ENCODE results near the gene GRPEL2.

The GRPEL2 gene

DNA sequence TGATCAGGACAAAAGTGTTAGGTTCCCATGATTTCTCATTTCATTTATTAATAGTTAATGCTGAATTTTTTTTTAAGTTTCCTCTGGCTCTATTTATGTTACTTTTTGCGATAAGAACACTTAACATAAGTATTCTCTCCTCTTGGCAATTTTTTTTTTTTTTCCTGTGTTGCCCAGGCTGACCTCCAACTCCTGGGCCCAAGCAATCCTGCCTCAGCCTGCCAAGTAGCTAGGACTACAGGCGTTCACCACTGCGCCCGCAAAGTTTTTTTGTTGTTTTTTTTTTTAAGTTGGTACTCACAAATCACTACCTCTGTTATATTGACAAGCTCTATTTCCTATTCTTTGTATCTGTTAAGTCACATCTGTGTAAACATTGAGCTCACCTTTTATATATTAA is 6.9 kb downstream of the GRPEL2 start:
- Histone ChIP-seq H3K4me2 (ENCODE audit: low read length) (no peak overlapping the region), H2AFZ (ENCODE audit: low read depth, low read length) (no peak overlapping the region), H3K27ac (ENCODE audit: low read length) (no peak overlapping the region), H3K79me2 (ENCODE audit: low read length) (peaks cover 27% of the 10 kb centered on the region), H3K36me3 (replicated peaks; ENCODE audit: low read depth, low read length) (peaks cover 57% of the 10 kb centered on the region), H3K4me1 (ENCODE audit: low read length) (peaks cover 6% of the 10 kb centered on the region; the same call in 1 of the 2 replicates), H3K4me3 (ENCODE audit: low read length) (no peak overlapping the region), H4K20me1 (ENCODE audit: insufficient read depth, low read length) (no peaks in the 10 kb centered on the region), H3K27me3 (ENCODE audit: low read depth, low read length) (no peaks in the 10 kb centered on the region), H3K9ac (ENCODE audit: low read length) (no peak overlapping the region), H3K9me3 (ENCODE audit: insufficient read depth, low read length) (no peaks in the 10 kb centered on the region)
- TF ChIP-seq EZH2phosphoT487 (IDR thresholded peaks at IDR 0.05; ENCODE audit: low read depth), result no peak
- TF ChIP-seq, protein P1, sequence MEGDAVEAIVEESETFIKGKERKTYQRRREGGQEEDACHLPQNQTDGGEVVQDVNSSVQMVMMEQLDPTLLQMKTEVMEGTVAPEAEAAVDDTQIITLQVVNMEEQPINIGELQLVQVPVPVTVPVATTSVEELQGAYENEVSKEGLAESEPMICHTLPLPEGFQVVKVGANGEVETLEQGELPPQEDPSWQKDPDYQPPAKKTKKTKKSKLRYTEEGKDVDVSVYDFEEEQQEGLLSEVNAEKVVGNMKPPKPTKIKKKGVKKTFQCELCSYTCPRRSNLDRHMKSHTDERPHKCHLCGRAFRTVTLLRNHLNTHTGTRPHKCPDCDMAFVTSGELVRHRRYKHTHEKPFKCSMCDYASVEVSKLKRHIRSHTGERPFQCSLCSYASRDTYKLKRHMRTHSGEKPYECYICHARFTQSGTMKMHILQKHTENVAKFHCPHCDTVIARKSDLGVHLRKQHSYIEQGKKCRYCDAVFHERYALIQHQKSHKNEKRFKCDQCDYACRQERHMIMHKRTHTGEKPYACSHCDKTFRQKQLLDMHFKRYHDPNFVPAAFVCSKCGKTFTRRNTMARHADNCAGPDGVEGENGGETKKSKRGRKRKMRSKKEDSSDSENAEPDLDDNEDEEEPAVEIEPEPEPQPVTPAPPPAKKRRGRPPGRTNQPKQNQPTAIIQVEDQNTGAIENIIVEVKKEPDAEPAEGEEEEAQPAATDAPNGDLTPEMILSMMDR (IDR thresholded peaks at IDR 0.05; ENCODE audit: low read depth, low read length), result no peak

DNA sequence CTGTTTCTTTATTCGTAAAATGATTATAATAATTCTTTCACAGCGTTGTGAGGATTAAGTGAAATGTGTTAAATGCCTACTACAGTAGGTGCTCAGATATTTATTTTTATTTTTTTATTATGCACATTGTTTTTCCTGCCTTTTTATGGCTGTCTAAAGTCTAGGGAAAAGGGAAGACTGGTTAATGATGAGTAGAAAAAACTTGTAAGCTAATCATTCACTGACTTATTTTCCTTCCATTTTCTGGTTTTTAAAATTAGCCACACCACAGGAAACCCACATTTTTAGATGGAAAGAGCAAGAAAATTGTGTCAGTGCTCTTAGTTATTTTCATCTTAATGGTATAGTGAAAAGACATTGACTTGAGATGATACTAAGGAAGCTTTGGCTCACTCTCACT is 8.6 kb downstream of the GRPEL2 start:
- Histone ChIP-seq H4K20me1 (ENCODE audit: insufficient read depth, low read length) (no peaks in the 10 kb centered on the region), H3K9me3 (ENCODE audit: insufficient read depth, low read length) (no peaks in the 10 kb centered on the region), H3K27me3 (ENCODE audit: low read depth, low read length) (no peaks in the 10 kb centered on the region), H3K27ac (ENCODE audit: low read length) (no peak overlapping the region), H3K4me3 (ENCODE audit: low read length) (no peak overlapping the region), H2AFZ (ENCODE audit: low read depth, low read length) (no peak overlapping the region), H3K79me2 (ENCODE audit: low read length) (peaks cover 20% of the 10 kb centered on the region), H3K4me2 (ENCODE audit: low read length) (no peak overlapping the region), H3K4me1 (ENCODE audit: low read length) (peaks cover 9% of the 10 kb centered on the region; the same call in 1 of the 2 replicates), H3K9ac (ENCODE audit: low read length) (no peak overlapping the region), H3K36me3 (replicated peaks; ENCODE audit: low read depth, low read length) (peaks cover 40% of the 10 kb centered on the region)
- TF ChIP-seq, protein P1 (IDR thresholded peaks at IDR 0.05; ENCODE audit: low read depth, low read length), result no peak

DNA sequence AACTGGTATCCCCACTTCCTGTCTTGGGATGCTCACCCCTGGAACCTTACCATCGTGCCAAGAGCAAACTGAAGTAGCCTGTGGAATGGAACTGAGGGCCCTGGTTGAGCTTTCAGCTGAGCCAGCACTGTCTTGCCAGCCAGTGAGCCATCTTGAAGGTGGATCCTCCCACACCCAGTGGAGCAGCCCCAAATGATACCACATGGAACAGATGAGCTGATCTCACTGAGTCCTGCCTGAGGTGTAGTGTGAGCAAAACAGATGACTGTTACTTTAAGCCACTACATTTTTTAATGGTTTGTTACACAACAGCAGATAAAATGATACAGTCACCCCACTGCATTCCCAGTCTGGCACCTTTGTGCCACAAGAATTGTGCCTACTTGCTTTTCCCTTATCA is 10.4 kb downstream of the GRPEL2 start:
- Histone ChIP-seq H3K36me3 (replicated peaks; ENCODE audit: low read depth, low read length) (peaks cover 26% of the 10 kb centered on the region), H3K27me3 (ENCODE audit: low read depth, low read length) (no peaks in the 10 kb centered on the region), H3K4me2 (ENCODE audit: low read length) (no peak overlapping the region), H4K20me1 (ENCODE audit: insufficient read depth, low read length) (no peaks in the 10 kb centered on the region), H3K4me1 (ENCODE audit: low read length) (peaks cover 11% of the 10 kb centered on the region; the same call in 1 of the 2 replicates), H3K9ac (ENCODE audit: low read length) (no peak overlapping the region), H3K79me2 (ENCODE audit: low read length) (peaks cover 16% of the 10 kb centered on the region), H3K27ac (ENCODE audit: low read length) (no peak overlapping the region), H2AFZ (ENCODE audit: low read depth, low read length) (no peak overlapping the region), H3K9me3 (ENCODE audit: insufficient read depth, low read length) (no peaks in the 10 kb centered on the region), H3K4me3 (ENCODE audit: low read length) (no peak overlapping the region)
- TF ChIP-seq, protein P1 (IDR thresholded peaks at IDR 0.05; ENCODE audit: low read depth, low read length), result no peak
- TF ChIP-seq EZH2phosphoT487 (IDR thresholded peaks at IDR 0.05; ENCODE audit: low read depth), result no peak

DNA sequence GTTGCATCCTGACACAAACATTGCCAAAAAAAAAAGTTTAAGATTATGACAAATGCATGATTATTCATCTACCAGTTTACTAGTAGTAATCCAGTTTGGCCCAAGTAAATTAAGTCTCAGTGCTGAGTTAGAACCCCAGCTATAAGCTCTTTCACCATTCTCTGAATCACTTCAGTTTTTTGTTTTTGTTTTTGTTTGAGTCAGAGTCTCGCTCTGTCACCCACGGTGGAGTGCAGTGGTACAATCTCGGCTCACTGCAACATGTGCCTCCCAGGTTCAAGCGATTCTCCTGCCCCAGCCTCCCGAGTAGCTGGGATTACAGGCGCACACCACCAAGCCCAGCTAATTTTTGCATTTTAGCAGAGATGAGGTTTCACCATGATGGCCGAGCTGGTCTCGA is 11.1 kb downstream of the GRPEL2 start:
- H3K9ac ChIP-seq (ENCODE audit: low read length), result no peak overlapping the region
- H3K4me1 ChIP-seq (ENCODE audit: low read length), result peaks cover 11% of the 10 kb centered on the region; the same call in 1 of the 2 replicates
- H2AFZ ChIP-seq (ENCODE audit: low read depth, low read length), result no peak overlapping the region
- no peak overlapping the region for H3K4me3 ChIP-seq (ENCODE audit: low read length)
- H3K4me2 ChIP-seq (ENCODE audit: low read length), result no peak overlapping the region
- peaks cover 21% of the 10 kb centered on the region for H3K36me3 ChIP-seq (replicated peaks; ENCODE audit: low read depth, low read length)
- no peaks in the 10 kb centered on the region for H4K20me1 ChIP-seq (ENCODE audit: insufficient read depth, low read length)
- H3K27me3 ChIP-seq (ENCODE audit: low read depth, low read length), result no peaks in the 10 kb centered on the region
- H3K27ac ChIP-seq (ENCODE audit: low read length), result no peak overlapping the region
- TF ChIP-seq EZH2phosphoT487 (IDR thresholded peaks at IDR 0.05; ENCODE audit: low read depth), result no peak
- TF ChIP-seq, protein P1 (IDR thresholded peaks at IDR 0.05; ENCODE audit: low read depth, low read length), result no peak
- H3K9me3 ChIP-seq (ENCODE audit: insufficient read depth, low read length), result no peaks in the 10 kb centered on the region
- H3K79me2 ChIP-seq (ENCODE audit: low read length), result peaks cover 13% of the 10 kb centered on the region

All from OCI-LY3 (cell line).